ENCODE results near the gene PIP4K2B.

- TF ChIP-seq CTCF (IDR thresholded peaks at IDR 0.05) = no peak
- no peak for TF ChIP-seq POLR2A (IDR thresholded peaks at IDR 0.05)
Observed at GRCh38 chr17:38844261-38844757, 45.0 kb upstream of the PIP4K2B start.

Data from body of pancreas (tissue), 4 donors.